HG03558 (cell line): ENCODE results near the gene HOXD3.

Experiments
- ATAC-seq: cut with Tn5 transposase; IDR thresholded peaks from one replicate; pipeline ENCODE4 v1.9.1; 2021; ENCODE audit warnings: moderate number of reproducible peaks; ENCODE audit not compliant: unreplicated experiment; ENCODE audit errors: extremely low read depth

Gene HOXD3

GRCh38 chr2:176148751-176149421 lies 8.2 kb upstream of the HOXD3 start:
- ATAC-seq: no peak

GRCh38 chr2:176149481-176149938 lies 7.6 kb upstream of the HOXD3 start:
- no peak for ATAC-seq

GRCh38 chr2:176149939-176150583 lies 7.0 kb upstream of the HOXD3 start:
- no peak for ATAC-seq

- no peak for ATAC-seq
Measured at GRCh38 chr2:176150584-176151441, 6.3 kb upstream of the HOXD3 start.

- no peak for ATAC-seq
Measured at GRCh38 chr2:176151442-176152287, 5.4 kb upstream of the HOXD3 start, which contains the start of gene HOXD4. Gene HOXD4, plus strand, starts transcription at chr2:176151550. Its CDS starts 84 bp downstream, at chr2:176151634.

GRCh38 chr2:176152350-176153181 lies 4.5 kb upstream of the HOXD3 start:
- ATAC-seq: no peak

- no peak for ATAC-seq
Measured at GRCh38 chr2:176154576-176155252, 2.4 kb upstream of the HOXD3 start.

- no peak for ATAC-seq
Measured at GRCh38 chr2:176155356-176156044, 1.6 kb upstream of the HOXD3 start.

- ATAC-seq: no peak
Measured at GRCh38 chr2:176156301-176156806, 753 bp upstream of the HOXD3 start.

GRCh38 chr2:176157499-176158185 lies 535 bp downstream of the HOXD3 start:
- ATAC-seq: no peak

- ATAC-seq: no peak
Measured at GRCh38 chr2:176158186-176158591, 1.1 kb downstream of the HOXD3 start.

- ATAC-seq: no peak
Measured at GRCh38 chr2:176158855-176159662, 2.0 kb downstream of the HOXD3 start.

- no peak for ATAC-seq
Measured at GRCh38 chr2:176159663-176160250, 2.6 kb downstream of the HOXD3 start.

- no peak for ATAC-seq
Measured at GRCh38 chr2:176160251-176160985, 3.3 kb downstream of the HOXD3 start.
